Measurements from ENCODE around the gene LCN15. TPM values are rescaled to one million over a fixed set of nuclear protein-coding genes. Genes with fewer than 3 reads are reported as not detected.
"Not testable (repeated sequence)": the region's sequence is repeated elsewhere in the genome, so short reads cannot be mapped to it uniquely, and the experiment has no call there.

The LCN15 gene
- total and polyA plus RNA-seq, 7 donors, result 0.70 to 9.0 (median 6.6) TPM; not detected in 4

- Histone ChIP-seq H3K4me1 (peaks cover 0 to 22% (median 20%) of the 10 kb centered on the region in 4 donors), H3K27ac (peak within 1 kb of the TSS; percentile 84 to 95 (median 90)), H3K36me3 (no peaks in the 10 kb centered on the region), H3K9me3 (no peaks in the 10 kb centered on the region), H3K27me3 (peaks cover 0 to 3% (median 0%) of the 10 kb centered on the region in 3 donors), H3K4me3 (peak within 1 kb of the TSS; percentile 43 to 76 (median 68))
- peak; percentile 100 for DNase-seq
- TF ChIP-seq POLR2AphosphoS5 (IDR thresholded peaks at IDR 0.05) (peak; percentile 76 to 86 (median 81)), POLR2A (IDR thresholded peaks at IDR 0.05) (peak in 1 of 2 donors; percentile 84)
- TF ChIP-seq, protein P1, sequence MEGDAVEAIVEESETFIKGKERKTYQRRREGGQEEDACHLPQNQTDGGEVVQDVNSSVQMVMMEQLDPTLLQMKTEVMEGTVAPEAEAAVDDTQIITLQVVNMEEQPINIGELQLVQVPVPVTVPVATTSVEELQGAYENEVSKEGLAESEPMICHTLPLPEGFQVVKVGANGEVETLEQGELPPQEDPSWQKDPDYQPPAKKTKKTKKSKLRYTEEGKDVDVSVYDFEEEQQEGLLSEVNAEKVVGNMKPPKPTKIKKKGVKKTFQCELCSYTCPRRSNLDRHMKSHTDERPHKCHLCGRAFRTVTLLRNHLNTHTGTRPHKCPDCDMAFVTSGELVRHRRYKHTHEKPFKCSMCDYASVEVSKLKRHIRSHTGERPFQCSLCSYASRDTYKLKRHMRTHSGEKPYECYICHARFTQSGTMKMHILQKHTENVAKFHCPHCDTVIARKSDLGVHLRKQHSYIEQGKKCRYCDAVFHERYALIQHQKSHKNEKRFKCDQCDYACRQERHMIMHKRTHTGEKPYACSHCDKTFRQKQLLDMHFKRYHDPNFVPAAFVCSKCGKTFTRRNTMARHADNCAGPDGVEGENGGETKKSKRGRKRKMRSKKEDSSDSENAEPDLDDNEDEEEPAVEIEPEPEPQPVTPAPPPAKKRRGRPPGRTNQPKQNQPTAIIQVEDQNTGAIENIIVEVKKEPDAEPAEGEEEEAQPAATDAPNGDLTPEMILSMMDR (IDR thresholded peaks at IDR 0.05), result no peak
- intact Hi-C loops (cut with DNase I), result loop anchor here (2.0 to 5.0 kb wide), 3 partner anchors 56 to 96 kb away; partner anchors contain the start of genes EDF1 and TRAF2
- WGBS, 2 donors, result 1% methylated on average over 70 of the region's 70 CpGs
Measured at GRCh38 chr9:136790640-136791515, 26.6 kb upstream of the LCN15 start, which contains the start of gene TMEM141. Gene TMEM141 (plus strand): TSS chr9:136791344. CDS start chr9:136791371, 27 bp downstream.

GRCh38 chr9:136789523-136789937 lies 25.2 kb upstream of the LCN15 start:
- H3K4me1 ChIP-seq, result peaks cover 1 to 22% (median 20%) of the 10 kb centered on the region in 4 donors
- H3K36me3 ChIP-seq, result no peaks in the 10 kb centered on the region
- no peaks in the 10 kb centered on the region for H3K27me3 ChIP-seq
- intact Hi-C loops (cut with DNase I), result no loop called here
- H3K9me3 ChIP-seq, result no peaks in the 10 kb centered on the region
- TF ChIP-seq POLR2AphosphoS5 (IDR thresholded peaks at IDR 0.05) (no peak), POLR2A (IDR thresholded peaks at IDR 0.05) (no peak), EP300 (IDR thresholded peaks at IDR 0.05) (no peak)
- TF ChIP-seq, protein P1 (IDR thresholded peaks at IDR 0.05), result no peak
- 16 to 62% methylated on average over 3 of the region's 3 CpGs for WGBS, 2 donors
- DNase-seq, result no peak
- no peak overlapping the region for H3K4me3 ChIP-seq
- H3K27ac ChIP-seq, result peak overlapping the region; percentile 84 to 95 (median 90)

DNA sequence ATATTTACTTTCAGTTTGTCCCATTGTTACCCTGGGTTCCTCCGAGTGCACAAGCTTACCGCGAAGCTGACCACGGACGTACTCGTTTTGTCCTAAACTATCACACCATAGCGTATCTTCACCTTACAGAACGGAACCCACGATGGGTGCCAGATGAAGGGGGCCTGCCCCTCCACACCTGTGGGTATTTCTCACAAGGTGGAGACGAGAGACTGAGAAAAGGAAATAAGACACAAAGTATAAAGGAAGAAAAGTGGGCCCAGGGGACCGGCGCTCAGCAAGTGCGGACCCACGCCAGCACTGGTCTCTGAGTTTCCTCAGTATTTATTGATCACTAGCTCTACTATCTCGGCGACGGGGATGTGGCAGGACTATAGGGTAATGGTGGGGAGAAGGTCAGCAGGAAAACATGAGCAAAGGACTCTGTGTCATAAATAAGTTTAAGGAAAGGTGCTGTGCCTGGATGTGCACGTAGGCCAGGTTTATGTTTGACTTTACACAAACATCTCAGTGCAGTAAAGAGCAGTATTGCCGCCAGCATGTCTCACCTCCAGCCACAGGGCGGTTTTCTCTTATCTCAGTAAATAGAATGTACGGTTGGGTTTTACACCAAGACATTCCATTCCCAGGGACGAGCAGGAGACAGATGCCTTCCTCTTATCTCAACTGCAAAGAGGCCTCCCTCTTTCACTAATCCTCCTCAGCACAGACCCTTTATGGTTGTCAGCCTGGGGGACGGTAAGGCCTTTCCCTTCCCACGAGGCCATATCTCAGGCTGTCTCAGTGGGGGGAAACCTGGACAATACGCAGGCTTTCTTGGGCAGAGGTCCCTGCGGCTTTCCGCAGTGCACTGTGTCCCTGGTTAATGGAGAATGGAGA lies 24.6 kb upstream of the LCN15 start:
- H3K4me1 ChIP-seq, result peaks cover 1 to 22% (median 20%) of the 10 kb centered on the region in 4 donors
- H3K9me3 ChIP-seq; intact Hi-C loops (cut with DNase I); H3K27ac ChIP-seq; DNase-seq; H3K4me3 ChIP-seq; H3K27me3 ChIP-seq; H3K36me3 ChIP-seq: not testable (repeated sequence)
- 16 to 61% methylated on average over 27 of the region's 27 CpGs for WGBS, 2 donors
- TF ChIP-seq POLR2A (IDR thresholded peaks at IDR 0.05), result peak in 1 of 2 donors; percentile 34

GRCh38 chr9:136787690-136788400 lies 23.5 kb upstream of the LCN15 start:
- peak overlapping the region in 1 of 4 donors; percentile 22 for H3K27ac ChIP-seq
- no peaks in the 10 kb centered on the region for H3K36me3 ChIP-seq
- H3K27me3 ChIP-seq, result no peaks in the 10 kb centered on the region
- TF ChIP-seq, protein P1 (IDR thresholded peaks at IDR 0.05), result peak; percentile 69 to 90 (median 83)
- TF ChIP-seq POLR2A (IDR thresholded peaks at IDR 0.05), result no peak
- H3K4me1 ChIP-seq, result peaks cover 1 to 22% (median 20%) of the 10 kb centered on the region in 4 donors
- no peak overlapping the region for H3K4me3 ChIP-seq
- no peaks in the 10 kb centered on the region for H3K9me3 ChIP-seq
- 5 to 20% methylated on average over 21 of the region's 21 CpGs for WGBS, 2 donors
- intact Hi-C loops (cut with DNase I), result loop anchor here (1.0 kb wide), 2 partner anchors 156 to 247 kb away; partner anchors contain the start of gene FBXW5
- DNase-seq, result peak; percentile 86

DNA sequence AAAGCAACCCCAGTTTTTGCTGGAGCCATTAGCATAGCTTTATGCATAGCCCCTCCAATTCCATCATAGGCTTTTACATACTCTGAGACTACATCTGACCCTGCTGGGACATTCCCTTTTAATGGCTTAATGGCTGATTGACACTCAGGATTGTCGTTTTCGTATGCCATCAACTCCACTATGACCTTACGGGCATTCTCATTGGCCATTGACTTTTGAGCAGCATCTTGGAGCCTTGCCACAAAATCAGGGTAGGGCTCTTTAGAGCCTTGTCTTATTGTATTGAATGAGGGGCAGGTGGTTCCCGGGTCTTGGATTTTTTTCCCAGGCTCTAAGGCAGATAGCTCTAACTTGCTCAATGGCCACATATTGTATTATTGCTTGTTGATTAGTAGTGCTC lies 22.7 kb upstream of the LCN15 start:
- H3K36me3 ChIP-seq, DNase-seq, H3K27ac ChIP-seq, H3K27me3 ChIP-seq, H3K9me3 ChIP-seq, H3K4me3 ChIP-seq: not testable (repeated sequence)
- intact Hi-C loops (cut with DNase I), result loop anchor here (1.0 kb wide), 2 partner anchors 157 to 248 kb away; partner anchors contain the start of gene FBXW5
- H3K4me1 ChIP-seq, result peaks cover 1 to 15% (median 13%) of the 10 kb centered on the region in 4 donors
- 9 to 51% methylated on average over 4 of the region's 4 CpGs for WGBS, 2 donors

All from sigmoid colon (tissue), 7 donors.